ENCODE results near the gene XRCC3. TPM values are rescaled to one million over a fixed set of nuclear protein-coding genes. Genes with fewer than 3 reads are reported as not detected.

XRCC3 gene
- total and polyA plus RNA-seq, 7 donors, result 1.8 to 15.7 (median 3.6) TPM

- Histone ChIP-seq H3K36me3 (peaks cover 12 to 65% (median 39%) of the 10 kb centered on the region in 4 donors), H3K27ac (peak overlapping the region; percentile 75 to 81 (median 77)), H3K27me3 (no peaks in the 10 kb centered on the region), H3K4me3 (no peak overlapping the region), H3K9me3 (no peaks in the 10 kb centered on the region), H3K4me1 (peaks cover 0 to 49% (median 41%) of the 10 kb centered on the region in 4 donors)
- WGBS, 2 donors, result 81 to 84% methylated on average over 14 of the region's 14 CpGs
- TF ChIP-seq EP300 (IDR thresholded peaks at IDR 0.05) (no peak), POLR2AphosphoS5 (IDR thresholded peaks at IDR 0.05) (no peak), CTCF (IDR thresholded peaks at IDR 0.05) (no peak), POLR2A (IDR thresholded peaks at IDR 0.05) (no peak)
- intact Hi-C loops (cut with DNase I), result loop anchor here (5.0 kb wide), 1 partner anchor 123 kb away; no protein-coding TSS in a partner anchor
- no peak for DNase-seq
Observed at GRCh38 chr14:103695296-103696069, 19.8 kb downstream of the XRCC3 start.

- peaks cover 12 to 56% (median 35%) of the 10 kb centered on the region in 4 donors for H3K36me3 ChIP-seq
- intact Hi-C loops (cut with DNase I), result loop anchor here (5.0 kb wide), 1 partner anchor 122 kb away; no protein-coding TSS in a partner anchor
- WGBS, 2 donors, result 92 to 95% methylated on average over 20 of the region's 20 CpGs
- TF ChIP-seq EP300 (IDR thresholded peaks at IDR 0.05), result no peak
- TF ChIP-seq POLR2AphosphoS5 (IDR thresholded peaks at IDR 0.05), result no peak
- TF ChIP-seq CTCF (IDR thresholded peaks at IDR 0.05), result no peak
- TF ChIP-seq POLR2A (IDR thresholded peaks at IDR 0.05), result no peak
- H3K4me1 ChIP-seq, result peaks cover 0 to 54% (median 41%) of the 10 kb centered on the region in 4 donors
- no peak overlapping the region for H3K4me3 ChIP-seq
- H3K27ac ChIP-seq, result no peak overlapping the region
- DNase-seq, result no peak
- no peaks in the 10 kb centered on the region for H3K27me3 ChIP-seq
- H3K9me3 ChIP-seq, result no peaks in the 10 kb centered on the region
Observed at GRCh38 chr14:103694572-103695026, 20.7 kb downstream of the XRCC3 start.

- intact Hi-C loops (cut with DNase I), result no loop called here
- H3K4me1 ChIP-seq, result peaks cover 0 to 58% (median 38%) of the 10 kb centered on the region in 4 donors
- peaks cover 12 to 55% (median 31%) of the 10 kb centered on the region in 4 donors for H3K36me3 ChIP-seq
- 31 to 81% methylated on average over 22 of the region's 22 CpGs for WGBS, 2 donors
- H3K4me3 ChIP-seq, result no peak overlapping the region
- TF ChIP-seq POLR2A (IDR thresholded peaks at IDR 0.05) (no peak), EP300 (IDR thresholded peaks at IDR 0.05) (no peak), CTCF (IDR thresholded peaks at IDR 0.05) (no peak), POLR2AphosphoS5 (IDR thresholded peaks at IDR 0.05) (no peak)
- no peaks in the 10 kb centered on the region for H3K9me3 ChIP-seq
- no peak overlapping the region for H3K27ac ChIP-seq
- no peak for DNase-seq
- H3K27me3 ChIP-seq, result no peaks in the 10 kb centered on the region
Observed at GRCh38 chr14:103693515-103693914, 21.7 kb downstream of the XRCC3 start.

- Histone ChIP-seq H3K27ac (no peak overlapping the region), H3K4me1 (peaks cover 0 to 52% (median 32%) of the 10 kb centered on the region in 4 donors), H3K36me3 (peaks cover 12 to 57% (median 31%) of the 10 kb centered on the region in 4 donors), H3K4me3 (no peak overlapping the region), H3K27me3 (no peaks in the 10 kb centered on the region), H3K9me3 (no peaks in the 10 kb centered on the region)
- intact Hi-C loops (cut with DNase I), result no loop called here
- no peak for TF ChIP-seq POLR2A (IDR thresholded peaks at IDR 0.05)
- TF ChIP-seq POLR2AphosphoS5 (IDR thresholded peaks at IDR 0.05), result no peak
- no peak for TF ChIP-seq EP300 (IDR thresholded peaks at IDR 0.05)
- no peak for TF ChIP-seq CTCF (IDR thresholded peaks at IDR 0.05)
- 62 to 83% methylated on average over 12 of the region's 12 CpGs for WGBS, 2 donors
- no peak for DNase-seq
Observed at GRCh38 chr14:103692871-103693270, 22.4 kb downstream of the XRCC3 start.

All from sigmoid colon (tissue), 7 donors.